ENCODE results near the gene ADISSP.

ADISSP gene

DNA sequence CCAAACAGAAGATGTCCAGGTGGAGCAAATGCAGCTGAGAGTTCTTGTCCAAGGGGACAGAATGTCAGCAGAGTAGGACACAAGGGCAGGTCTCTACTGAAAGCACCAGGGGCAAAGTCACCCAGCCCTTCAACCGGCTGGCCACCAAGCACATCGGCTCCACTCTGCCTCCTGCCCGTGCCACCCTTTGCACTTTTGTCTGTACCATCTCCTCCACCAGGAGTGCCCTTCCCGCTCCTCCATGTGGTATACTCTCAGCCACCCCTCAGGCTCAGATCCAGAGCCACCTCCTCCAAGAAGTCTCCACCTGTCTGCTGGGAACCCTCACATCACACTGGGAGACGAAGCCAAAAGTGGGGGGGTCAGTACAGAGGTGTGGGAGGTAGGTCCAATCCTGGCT is 39.2 kb downstream of the ADISSP start:
- DNase-seq (ENCODE audit: low spot score), result no peak
- TF ChIP-seq, protein P1, sequence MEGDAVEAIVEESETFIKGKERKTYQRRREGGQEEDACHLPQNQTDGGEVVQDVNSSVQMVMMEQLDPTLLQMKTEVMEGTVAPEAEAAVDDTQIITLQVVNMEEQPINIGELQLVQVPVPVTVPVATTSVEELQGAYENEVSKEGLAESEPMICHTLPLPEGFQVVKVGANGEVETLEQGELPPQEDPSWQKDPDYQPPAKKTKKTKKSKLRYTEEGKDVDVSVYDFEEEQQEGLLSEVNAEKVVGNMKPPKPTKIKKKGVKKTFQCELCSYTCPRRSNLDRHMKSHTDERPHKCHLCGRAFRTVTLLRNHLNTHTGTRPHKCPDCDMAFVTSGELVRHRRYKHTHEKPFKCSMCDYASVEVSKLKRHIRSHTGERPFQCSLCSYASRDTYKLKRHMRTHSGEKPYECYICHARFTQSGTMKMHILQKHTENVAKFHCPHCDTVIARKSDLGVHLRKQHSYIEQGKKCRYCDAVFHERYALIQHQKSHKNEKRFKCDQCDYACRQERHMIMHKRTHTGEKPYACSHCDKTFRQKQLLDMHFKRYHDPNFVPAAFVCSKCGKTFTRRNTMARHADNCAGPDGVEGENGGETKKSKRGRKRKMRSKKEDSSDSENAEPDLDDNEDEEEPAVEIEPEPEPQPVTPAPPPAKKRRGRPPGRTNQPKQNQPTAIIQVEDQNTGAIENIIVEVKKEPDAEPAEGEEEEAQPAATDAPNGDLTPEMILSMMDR (IDR thresholded peaks at IDR 0.05; ENCODE audit: extremely low read depth, missing control alignments), result no peak

DNA sequence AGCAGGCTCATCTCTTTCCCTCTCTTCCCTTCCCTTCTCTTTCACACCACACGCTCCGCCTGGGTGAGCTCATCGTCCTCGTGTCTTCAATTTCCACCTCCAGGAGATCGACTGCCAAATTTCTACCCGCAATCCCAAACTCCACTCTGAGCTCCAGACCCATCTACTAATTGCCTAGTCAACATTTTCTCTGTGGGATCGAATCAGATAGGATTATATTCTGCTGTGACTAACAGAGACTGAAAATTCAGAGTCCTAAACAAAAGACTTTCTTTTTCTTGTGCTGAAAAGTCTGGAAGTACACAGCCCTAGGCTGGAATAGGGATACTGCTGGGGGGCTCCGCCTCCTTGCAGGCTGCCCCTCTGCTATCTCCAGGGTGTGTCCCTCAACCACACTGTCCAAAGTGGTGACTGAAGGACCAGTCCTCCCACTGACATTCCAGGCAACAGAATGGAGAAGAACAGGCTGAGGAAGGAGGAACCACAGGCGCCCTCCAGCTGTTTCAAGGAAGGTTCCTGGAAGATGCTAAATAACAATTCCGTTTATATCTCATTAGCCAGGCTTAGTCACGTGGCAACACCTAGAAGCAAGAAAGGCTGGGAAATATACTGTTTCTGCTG is 40.0 kb downstream of the ADISSP start:
- DNase-seq (ENCODE audit: low spot score), result no peak
- TF ChIP-seq, protein P1 (IDR thresholded peaks at IDR 0.05; ENCODE audit: extremely low read depth, missing control alignments), result no peak

DNA sequence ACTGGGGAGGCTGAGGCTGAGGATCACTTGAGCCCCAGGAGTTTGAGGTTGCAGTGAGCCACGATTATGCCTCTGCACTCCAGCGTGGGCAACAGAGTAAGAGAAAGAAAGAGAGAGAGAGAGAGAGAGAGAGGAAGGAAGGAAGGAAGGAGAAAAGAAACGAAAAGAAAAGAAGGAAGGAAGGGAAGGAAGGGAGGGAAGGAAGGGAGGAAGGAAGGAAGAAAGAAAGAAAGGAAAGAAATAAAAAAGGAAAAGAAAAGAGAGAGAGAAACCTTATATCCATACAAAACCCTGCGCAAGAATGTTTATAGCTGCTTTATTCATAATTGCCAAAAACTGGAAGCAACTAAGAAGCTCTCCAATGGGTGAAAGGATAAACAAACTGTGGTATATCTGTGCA is 43.2 kb downstream of the ADISSP start:
- TF ChIP-seq, protein P1 (IDR thresholded peaks at IDR 0.05; ENCODE audit: extremely low read depth, missing control alignments), result no peak
- DNase-seq (ENCODE audit: low spot score), result no peak

DNA sequence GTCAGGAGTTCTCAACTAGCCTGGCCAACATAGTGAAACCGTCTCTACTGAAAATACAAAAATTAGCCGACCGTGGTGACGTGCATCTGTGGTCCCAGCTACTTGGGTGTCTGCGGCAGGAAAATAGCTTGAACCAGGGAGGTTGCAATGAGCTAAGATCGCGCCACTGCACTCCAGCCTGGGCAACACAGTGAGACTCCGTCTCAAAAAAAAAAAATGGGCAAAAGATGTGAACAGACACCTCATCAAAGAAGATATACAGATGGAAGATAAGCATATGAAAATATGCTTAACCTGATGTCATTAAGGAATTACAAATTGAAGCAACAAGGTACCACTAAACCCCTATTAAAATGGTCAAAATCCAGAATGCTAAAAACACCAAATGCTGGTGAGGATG is 44.3 kb downstream of the ADISSP start:
- no peak for DNase-seq (ENCODE audit: low spot score)
- TF ChIP-seq, protein P1 (IDR thresholded peaks at IDR 0.05; ENCODE audit: extremely low read depth, missing control alignments), result no peak

DNA sequence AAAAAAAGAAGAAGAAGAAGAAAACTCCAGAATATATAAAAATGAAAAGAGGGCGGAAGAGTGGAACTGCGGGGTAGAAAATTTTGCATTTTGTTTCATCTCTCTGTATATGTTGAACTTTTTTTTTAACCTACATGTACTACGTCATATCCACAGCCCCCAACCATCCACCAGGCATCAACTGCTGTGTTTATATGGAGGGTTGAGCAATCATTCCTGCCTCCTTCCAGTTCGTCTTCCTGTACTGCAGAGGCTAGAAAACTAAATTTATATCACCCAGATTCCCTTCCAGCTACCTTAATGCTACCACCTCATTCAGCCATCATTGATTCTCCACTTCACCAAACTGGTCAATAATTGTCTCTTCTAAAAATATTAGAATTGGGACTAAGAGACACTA is 45.6 kb downstream of the ADISSP start:
- no peak for DNase-seq (ENCODE audit: low spot score)
- TF ChIP-seq, protein P1 (IDR thresholded peaks at IDR 0.05; ENCODE audit: extremely low read depth, missing control alignments), result no peak

DNA sequence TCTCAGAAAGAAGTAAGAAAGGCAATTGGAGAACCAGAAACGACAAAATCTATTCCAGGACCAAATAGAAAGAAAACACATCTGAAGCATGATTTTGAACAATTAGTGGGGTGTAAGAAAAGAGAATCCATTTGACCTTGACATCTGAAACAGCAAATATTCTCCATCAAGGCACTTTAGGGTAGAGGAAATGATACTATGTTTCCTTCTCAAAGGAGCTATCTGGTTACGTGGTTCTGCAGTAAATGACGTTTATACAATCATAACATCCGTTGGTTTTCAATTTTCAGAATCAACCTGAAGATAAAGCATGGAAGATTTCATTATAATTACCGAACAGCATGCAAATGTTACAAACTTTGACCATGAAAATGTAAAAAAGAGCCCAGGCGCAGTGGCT is 46.9 kb downstream of the ADISSP start:
- TF ChIP-seq, protein P1 (IDR thresholded peaks at IDR 0.05; ENCODE audit: extremely low read depth, missing control alignments), result no peak
- no peak for DNase-seq (ENCODE audit: low spot score)

DNA sequence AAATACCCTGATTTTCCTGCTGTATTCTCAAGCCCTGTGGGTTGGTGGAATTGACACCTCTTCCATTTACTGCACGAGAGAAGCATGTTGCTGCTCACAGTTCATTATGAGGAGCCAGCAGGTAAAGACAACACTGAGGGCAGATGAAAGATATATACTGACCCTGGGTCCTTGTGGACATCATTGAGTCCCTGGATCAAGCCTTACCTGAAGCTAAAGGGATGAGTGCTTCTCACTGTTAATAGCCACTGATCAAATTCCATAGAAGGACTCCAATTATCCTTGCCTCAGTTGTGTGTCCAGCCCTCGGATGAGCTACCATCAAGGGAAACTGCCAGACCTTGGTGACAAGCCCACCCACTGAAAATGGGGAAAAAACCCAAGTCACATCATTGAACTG is 47.5 kb downstream of the ADISSP start:
- TF ChIP-seq, protein P1 (IDR thresholded peaks at IDR 0.05; ENCODE audit: extremely low read depth, missing control alignments), result no peak
- DNase-seq (ENCODE audit: low spot score), result no peak

Data from GM20000 (cell line).